ENCODE results near the gene RASGRF1.

DNA sequence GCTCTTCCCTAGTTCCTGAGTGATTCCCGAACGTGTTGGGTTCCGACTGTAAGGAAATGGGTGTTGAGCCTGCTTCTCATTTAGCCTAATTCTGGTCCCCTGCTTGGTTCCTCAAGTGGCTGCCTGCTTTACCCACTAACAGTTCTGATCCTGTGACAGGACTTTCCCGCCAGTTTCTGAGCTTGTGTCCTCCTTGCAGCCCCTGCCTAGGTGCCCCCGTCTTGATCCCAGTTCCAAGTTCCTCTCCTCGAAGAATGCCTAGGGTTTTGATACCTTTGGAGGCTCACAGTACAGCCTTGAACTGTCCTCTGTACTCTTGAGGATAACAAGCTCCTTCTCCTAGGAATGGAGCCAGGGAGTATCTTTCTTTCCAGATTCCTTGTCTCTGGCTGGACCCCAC lies 12.0 kb upstream of the RASGRF1 start:
- TF ChIP-seq TAF1 (IDR thresholded peaks at IDR 0.05; ENCODE audit: borderline replicate concordance, low read depth, low read length) (no peak), POLR2A (IDR thresholded peaks at IDR 0.05; ENCODE audit: low read depth, low read length) (no peak)

All from GM12892 (cell line).